GM19328 (cell line): ENCODE measurements around the gene KCNK5.

ENCODE experiments used
- ATAC-seq: cut with Tn5 transposase; IDR thresholded peaks from one replicate; pipeline ENCODE4 v1.9.1; 2021; ENCODE audit warnings: mild to moderate bottlenecking, moderate library complexity; ENCODE audit not compliant: unreplicated experiment

Gene KCNK5

DNA sequence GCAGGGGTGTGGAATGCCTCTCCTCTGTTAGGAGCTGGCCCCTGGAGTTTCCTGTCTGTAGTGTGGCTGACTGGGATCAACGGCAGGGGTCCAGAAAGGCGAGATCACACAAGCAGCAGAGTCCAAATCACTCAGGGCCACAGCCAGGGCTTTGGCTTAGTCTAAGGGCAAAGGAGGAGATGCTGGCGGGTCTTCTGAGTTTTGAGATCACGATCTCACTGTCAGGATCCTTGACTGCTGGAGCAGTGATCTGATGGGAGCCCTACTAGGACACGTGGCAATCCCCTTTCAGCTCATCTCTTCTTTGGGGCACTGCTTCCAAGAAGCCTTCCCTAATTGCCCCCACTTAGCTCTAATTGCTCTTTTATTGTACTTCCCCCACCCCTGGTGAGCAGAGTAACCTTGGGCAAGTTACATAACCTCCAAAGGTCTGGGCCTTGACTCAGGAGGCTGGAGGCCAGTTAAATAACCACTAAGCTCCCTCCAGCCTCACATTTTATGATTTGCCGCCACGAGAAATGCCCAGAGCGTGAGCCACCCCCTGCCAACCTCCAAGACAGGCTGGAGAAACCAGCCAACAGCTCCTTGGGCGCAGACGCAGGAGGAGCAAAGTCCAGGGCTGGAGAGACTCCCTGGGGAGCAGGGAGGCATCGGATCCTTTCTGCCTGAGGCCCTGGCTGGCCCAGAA, 12.0 kb downstream of the KCNK5 start:
- ATAC-seq, result no peak

GRCh38 chr6:39215640-39216158, 13.6 kb downstream of the KCNK5 start:
- no peak for ATAC-seq

DNA sequence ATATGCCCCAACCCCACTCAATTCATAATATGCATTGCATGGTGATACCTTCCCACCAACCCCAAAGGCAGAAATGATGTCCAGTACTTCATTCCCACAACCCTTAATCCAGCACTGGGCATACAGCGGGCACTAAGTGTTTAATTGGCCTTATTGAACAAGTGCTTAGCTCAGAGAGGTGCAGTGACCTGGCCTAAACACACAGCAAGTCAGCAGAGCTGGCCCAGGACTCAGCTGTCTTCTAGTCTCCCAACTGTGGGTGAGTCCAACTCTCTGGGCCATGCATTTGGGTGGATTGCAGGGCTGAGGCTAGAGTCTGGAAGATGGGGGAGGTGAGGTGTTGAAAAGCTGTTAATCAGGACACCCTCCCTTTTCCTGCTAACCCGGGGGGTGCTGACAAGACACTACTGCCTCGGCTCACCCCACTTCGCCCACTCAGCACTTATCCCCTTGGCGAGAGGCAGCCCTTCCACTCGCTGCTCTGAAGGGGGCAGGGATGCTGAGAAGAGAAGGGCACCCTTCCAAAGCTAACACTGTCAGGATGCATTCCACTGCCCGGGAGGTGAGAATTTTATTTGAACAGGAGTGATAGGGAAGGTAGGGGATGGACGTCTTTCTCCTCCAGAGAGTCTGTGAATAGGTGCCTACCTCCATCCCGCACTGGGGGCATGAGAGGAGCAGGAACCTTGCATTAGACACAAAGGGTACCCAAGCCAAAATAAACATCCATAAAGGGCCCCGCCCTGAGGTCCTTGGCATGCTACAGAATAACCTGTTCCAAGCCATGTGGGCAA, 14.2 kb downstream of the KCNK5 start:
- ATAC-seq, result no peak

GRCh38 chr6:39214120-39214813, 15.0 kb downstream of the KCNK5 start:
- ATAC-seq, result no peak

- ATAC-seq, result no peak
Measured at GRCh38 chr6:39213195-39213920, 15.9 kb downstream of the KCNK5 start.

GRCh38 chr6:39211183-39211582, 18.1 kb downstream of the KCNK5 start:
- no peak for ATAC-seq

- ATAC-seq, result no peak
Measured at GRCh38 chr6:39210450-39210849, 18.8 kb downstream of the KCNK5 start.

- ATAC-seq, result no peak
Measured at GRCh38 chr6:39209911-39210310, 19.4 kb downstream of the KCNK5 start.

GRCh38 chr6:39209360-39209811, 19.9 kb downstream of the KCNK5 start:
- no peak for ATAC-seq

- no peak for ATAC-seq
Measured at GRCh38 chr6:39208223-39208739, 21.0 kb downstream of the KCNK5 start.

DNA sequence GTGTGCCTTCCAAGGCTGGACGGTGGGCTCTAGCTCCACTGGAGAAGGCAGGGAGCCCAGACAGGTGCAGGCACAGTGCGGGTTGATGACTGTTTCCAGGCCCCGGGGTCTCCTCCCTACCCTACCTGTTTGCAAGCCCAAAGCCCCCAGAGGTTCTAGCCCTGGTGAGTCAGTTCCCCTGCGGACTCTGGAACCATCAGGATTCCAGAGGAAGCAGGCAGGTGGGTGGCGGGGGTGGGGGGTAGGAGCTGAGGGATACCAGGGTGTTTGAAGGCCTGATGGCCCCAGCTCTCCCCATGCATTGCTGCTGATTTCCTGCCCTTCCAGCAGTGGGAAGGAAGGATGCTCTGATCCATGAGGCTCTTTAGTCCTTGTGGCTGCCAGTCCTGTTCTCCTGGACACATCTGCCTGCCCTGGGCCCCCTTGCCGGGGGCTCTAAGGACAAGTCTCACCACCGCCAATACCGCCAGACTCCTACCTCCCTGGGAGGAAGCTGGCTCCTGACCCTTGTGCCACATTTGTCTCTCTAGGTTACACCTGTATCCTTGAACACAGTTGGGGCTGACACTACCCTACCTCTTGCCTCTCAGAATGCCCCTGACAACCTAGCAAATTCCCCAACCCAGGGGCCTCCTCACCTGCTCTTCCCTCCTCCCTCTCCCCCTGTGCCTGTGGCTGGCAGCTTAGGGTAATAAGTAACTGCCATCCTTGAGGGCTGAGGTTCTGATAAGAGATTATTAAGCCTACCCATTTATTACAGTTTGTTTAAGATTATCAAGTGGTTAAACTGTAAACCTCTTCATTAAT, 21.7 kb downstream of the KCNK5 start:
- ATAC-seq, result no peak

DNA sequence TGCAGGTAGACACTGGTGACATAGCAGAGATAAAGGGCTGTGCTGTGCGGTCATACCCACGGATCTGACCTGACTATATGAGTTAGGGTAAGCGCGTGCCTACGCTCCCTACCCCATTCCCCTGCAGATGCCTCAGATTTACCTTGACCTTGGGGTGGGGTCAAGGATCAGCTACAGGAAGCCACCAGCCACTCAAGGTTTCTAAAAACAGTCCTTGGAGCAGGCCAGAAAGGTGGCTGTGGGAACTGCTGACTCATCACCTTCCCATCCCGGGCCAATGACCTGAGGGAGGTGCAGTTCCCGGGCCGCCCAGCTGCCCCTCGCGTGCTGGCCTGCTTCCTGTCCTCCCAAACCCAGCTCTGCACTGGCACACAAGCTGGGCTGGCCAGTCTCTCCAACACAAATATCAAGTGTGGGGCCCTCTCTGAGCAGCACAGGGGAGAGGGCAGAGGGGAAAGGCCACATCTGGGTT, 23.0 kb downstream of the KCNK5 start:
- ATAC-seq, result no peak

DNA sequence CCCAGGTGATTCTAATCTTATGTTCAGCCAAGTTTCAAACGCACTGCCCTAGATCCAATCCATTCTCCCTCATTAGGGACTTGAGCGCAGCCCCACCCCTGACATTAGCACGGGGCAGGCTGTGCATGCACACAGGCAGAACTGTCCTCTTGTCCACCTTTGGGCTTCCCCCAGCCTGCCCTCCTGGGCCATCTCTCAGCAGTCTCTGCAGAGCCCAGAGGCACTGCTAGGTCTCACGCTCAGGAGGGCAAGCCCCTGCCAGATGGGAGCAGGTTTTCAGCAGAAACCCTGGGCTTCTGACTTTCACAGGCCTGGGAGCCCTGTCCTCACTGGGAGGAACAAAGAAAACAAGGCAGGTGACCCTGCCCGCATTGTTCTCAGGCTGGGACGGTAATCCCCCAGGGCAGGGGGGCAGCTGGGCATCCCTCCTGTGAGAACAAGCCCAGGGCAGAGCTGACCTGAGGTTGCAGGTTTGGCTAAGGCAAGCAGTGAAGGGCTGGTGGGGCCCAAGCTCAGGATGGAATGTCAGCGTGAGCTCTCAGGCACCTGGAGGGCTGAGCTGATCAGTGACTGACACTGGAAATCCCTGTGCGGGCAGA, 24.5 kb downstream of the KCNK5 start:
- no peak for ATAC-seq

DNA sequence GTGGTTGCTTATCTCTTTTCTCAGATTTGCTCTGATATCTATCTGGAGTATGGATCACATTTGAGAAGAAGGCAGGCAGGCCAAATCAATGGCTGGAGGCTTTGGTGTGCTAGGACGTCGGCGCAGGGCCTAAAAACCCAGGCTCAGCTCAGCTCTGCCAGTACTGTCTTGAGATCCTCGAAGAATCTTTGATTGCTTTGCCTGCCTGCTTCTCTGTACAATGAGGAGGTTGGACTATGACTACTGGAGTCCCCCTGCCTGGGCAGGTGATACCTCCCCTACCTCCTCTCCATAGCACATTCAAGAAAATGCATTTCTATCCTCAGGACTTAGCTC, 25.1 kb downstream of the KCNK5 start:
- ATAC-seq, result no peak

- ATAC-seq, result no peak
Measured at GRCh38 chr6:39203436-39204159, 25.7 kb downstream of the KCNK5 start.

- ATAC-seq, result no peak
Measured at GRCh38 chr6:39202166-39202565, 27.1 kb downstream of the KCNK5 start.

GRCh38 chr6:39200498-39201020, 28.7 kb downstream of the KCNK5 start:
- ATAC-seq, result no peak

DNA sequence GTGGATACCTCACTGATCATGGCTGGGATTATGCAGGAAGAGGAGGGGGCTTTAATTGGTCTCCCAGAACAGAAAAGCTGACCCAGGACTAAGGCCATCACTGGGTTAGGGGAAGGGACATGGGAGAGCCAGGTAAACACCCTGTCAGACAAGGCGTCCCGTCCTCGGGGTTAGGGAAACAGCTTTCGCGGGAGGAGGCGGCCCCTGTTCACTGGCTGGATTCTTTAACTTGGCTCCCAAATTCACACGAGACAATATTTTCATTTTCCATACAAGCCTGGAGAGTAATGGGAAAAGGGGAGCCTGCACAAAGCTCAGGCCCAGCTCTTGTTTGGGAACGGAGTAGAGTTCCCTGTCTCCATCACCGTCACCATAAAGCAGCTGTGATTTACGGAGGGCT, 29.3 kb downstream of the KCNK5 start:
- no peak for ATAC-seq
